ENCODE data around the gene SLC25A22.
A peak's percentile ranks its signal among the peaks of the same experiment; 100 is the strongest.

SLC25A22 gene

GRCh38 chr11:833849-834311, 35.8 kb upstream of the SLC25A22 start:
- DNase-seq, result no peak

- DNase-seq, result peak; percentile 46
Measured at GRCh38 chr11:833114-833791, 35.2 kb upstream of the SLC25A22 start.

GRCh38 chr11:832529-833113, 34.5 kb upstream of the SLC25A22 start, which contains the start of gene CD151:
TSS of gene CD151 (plus strand) at chr11:832952. CDS start at chr11:836070, 3,118 bp downstream.
- DNase-seq, result peak; percentile 61

- DNase-seq, result no peak
Measured at GRCh38 chr11:831961-832528, 34.0 kb upstream of the SLC25A22 start.

GRCh38 chr11:831118-831864, 33.2 kb upstream of the SLC25A22 start:
- peak; percentile 53 for DNase-seq

DNA sequence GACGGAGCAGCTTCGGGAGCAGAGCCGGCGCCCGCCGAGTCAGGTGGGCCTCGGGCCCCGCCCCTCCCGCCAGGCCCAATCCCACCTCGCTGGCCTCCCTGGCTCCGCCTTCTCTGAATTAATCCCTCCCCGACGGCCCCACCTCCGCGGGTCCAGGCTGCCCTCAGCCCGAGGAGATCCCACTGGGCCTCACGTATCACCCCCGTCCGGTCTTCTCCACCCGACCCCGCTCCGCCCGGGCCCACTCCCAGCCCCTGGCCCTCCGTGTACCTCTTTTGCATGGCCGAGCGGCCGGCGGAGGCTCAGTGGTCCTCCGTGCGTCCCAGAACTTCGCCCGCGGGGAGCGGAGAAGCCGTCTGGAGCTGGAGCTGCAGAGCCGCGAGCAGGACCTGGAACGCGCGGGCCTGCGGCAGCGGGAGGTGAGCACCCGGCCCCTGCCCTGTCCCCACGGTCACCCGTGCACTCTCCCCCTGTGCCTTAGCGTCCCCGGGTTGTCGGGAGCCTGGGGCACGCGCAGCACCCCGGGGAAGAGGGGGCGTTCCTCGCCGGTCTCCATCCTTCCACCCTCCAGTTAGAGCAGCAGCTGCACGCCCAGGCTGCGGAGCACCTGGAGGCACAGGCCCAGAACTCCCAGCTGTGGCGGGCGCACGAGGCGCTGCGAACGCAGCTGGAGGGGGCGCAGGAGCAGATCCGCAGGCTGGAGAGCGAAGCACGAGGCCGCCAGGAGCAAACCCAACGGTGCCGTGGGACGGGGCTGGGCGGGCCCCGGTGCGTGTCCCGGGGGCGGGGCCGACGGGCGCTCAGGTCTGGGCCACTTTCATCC, 32.4 kb upstream of the SLC25A22 start:
- peak; percentile 53 for DNase-seq

DNA sequence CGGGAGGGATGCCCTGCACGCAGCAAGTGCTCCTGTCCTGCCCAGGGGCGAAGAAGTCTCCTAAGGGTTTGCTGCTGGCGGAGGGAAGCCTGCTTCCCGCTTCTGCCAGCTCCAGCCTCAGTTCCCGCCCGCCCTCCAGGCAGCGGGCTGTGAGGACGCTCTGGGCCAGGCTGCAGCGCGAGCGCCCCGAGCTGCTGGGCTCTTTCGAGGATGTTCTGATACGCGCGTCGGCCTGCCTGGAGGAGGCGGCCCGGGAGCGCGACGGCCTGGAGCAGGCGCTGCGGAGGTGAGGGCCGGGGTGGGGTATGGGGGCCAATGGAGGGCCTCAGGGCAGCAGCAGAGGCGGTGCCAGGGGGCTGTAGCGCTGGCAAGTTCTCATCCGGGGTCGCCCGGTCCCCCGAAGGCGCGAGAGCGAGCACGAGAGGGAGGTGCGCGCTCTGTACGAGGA, 31.8 kb upstream of the SLC25A22 start:
- no peak for DNase-seq

DNA sequence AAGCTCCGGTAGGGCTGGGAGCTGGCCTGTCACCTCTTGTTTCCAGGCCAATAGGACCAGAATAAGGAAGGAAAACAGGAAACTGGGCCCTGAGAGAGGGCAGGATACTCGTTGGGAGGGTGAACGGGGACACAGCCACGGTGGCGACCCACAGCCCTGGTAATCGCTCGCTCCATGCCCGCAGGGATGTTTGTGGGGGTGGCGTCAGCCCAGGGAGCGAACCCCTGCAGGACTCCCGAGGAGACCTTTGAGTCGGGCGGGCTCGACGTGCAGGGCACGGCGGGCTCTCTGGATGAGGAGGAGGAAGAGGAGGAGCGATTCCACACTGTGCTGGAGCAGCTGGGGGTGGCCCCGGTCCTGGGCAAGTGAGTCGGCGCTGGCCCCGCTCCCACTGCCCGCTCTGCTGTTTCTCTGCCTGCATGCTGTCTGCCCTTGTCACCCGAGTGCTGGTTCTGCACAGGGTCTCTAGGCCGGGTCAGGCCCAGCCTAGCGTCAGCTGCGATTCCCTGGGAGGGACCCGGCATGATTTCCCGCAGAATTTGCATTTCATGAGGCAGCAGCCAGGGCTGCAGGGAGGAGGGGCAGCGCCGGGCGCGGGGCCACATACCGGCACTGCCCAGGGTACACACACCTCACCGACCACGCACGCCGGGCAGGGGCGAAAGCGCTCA, 31.2 kb upstream of the SLC25A22 start:
- DNase-seq, result peak; percentile 29

- no peak for DNase-seq
Measured at GRCh38 chr11:828506-829175, 30.6 kb upstream of the SLC25A22 start.

- no peak for DNase-seq
Measured at GRCh38 chr11:827897-828192, 29.8 kb upstream of the SLC25A22 start, which contains the start of gene CRACR2B. TSS of gene CRACR2B (plus strand) at chr11:827919. CDS start at chr11:828608, 689 bp downstream.

- no peak for DNase-seq
Measured at GRCh38 chr11:827146-827896, 29.2 kb upstream of the SLC25A22 start.

DNA sequence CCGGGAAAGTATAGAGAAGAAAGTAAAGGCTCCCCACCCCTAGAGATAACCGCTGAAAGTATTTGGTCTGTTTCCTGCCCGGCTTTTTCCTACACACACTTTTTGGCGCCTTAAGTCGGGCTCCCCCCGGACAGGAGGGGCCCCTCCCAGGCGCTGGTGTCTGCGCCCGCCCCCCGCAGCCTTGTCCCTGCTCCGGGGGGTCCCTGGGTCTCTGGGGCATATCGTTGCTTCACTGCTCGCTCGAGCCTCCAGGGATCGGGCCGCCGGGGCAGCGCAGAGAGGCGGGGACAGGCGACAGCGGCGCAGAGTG, 28.7 kb upstream of the SLC25A22 start:
- DNase-seq, result no peak

DNA sequence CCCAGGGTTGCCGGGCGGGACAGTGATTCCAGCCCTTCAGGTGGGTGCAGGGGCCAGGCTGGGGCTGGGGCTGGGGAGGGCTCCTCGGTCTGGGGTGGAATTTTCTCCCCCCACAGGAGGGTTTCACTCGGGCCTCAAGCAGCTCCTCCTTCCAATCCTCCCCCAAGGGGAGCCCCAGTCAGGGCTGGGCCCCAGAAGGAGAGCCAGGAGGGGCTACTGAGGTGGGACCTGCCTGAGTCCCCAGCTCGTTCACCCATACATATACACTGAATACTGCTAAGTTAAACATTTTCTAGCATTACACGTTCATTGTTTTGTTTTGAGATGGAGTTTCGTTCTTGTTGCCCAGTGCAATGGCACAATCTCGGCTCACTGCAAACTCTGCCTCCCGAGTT, 28.1 kb upstream of the SLC25A22 start:
- DNase-seq, result no peak

- DNase-seq, result no peak
Measured at GRCh38 chr11:825366-826226, 27.5 kb upstream of the SLC25A22 start.

DNA sequence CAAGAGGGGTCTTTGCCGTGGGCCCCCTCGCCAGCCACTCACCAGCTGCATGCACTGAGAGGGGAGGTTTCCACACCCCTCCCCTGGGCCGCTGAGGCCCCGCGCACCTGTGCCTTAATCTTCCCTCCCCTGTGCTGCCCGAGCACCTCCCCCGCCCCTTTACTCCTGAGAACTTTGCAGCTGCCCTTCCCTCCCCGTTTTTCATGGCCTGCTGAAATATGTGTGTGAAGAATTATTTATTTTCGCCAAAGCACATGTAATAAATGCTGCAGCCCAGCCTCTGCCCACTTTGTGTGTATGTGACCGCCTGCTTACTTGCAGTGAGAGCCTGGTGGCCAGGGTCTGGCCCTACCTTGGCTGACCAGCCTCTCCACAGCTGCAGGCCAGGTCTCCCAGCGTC, 26.9 kb upstream of the SLC25A22 start:
- DNase-seq, result no peak

DNA sequence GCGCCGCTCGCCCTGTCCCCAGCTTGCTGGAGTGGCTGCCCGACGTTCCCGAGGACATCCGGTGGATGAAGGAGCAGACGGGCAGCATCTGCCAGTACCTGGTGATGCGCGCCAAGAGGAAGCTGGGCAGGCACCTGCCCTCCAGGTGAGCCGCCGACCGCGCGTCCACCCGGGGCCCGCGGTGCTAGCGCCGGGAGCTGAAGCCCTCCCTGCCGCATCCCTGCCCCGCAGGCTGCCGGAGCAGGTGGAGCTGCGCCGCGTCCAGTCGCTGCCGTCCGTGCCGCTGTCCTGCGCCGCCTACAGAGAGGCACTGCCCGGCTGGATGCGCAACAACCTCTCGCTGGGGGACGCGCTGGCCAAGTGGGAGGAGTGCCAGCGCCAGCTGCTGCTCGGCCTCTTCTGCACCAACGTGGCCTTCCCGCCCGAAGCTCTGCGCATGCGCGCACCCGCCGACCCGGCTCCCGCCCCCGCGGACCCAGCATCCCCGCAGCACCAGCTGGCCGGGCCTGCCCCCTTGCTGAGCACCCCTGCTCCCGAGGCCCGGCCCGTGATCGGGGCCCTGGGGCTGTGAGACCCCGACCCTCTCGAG, 26.3 kb upstream of the SLC25A22 start:
- DNase-seq, result no peak

DNA sequence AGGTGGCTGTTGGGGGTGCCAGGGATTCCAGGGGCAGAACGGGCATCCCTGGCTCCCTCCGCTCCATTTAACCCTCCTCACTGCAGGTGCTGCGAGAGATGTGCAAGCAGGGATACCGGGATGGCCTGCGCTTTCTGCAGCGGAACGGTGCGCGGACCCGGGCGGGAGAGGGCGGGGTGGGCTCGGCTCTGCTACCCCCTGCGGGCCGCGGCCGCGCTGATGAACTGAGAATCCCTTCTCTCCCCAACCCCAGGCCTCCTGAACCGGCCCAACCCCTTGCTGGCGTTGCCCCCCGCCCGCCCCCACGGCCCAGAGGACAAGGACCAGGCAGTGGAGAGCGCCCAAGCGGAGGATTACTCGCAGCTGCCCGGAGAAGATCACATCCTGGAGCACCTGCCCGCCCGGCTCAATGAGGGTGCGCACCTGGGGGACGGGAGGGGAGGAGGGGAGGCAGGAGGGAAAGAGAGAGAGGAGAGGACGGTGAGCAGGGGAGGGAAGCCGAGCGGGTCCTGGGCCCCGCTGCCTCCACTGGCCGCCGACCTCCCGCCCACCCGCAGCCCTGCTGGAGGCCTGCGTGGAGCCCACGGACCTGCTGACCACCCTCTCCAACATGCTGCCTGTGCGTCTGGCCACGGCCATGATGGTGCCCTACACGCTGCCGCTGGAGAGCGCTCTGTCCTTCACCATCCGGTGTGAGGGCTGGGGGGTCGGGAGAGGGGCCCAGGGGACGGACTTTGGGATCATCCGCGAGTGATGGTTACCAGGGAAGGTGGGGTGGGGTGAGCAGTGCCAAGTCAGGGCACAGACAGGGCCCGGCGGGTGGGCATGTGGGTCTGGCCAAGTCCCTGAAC, 25.6 kb upstream of the SLC25A22 start:
- DNase-seq, result no peak

All from fibroblast of skin of scalp (primary cell).